Transverse colon (tissue), 4 donors: ENCODE measurements around the gene MAP4K2. TPM values are rescaled to one million over a fixed set of nuclear protein-coding genes. Genes with fewer than 3 reads are reported as not detected.

Experiments
- DNase-seq: peaks from one replicate; pipeline ENCODE4 v3.0.0-alpha.2; 2019
- H3K27ac ChIP-seq, 4 donors: fragments of 200-600 bp; sonication (generic); 2 replicates each; pipeline ENCODE4 v1.5.1; 2016 to 2018; ENCODE audit warnings: inconsistent platforms in 4 of 4
- H3K27me3 ChIP-seq: fragments of 200-600 bp; sonication (generic); 2 replicates; pipeline ENCODE4 v1.5.1; 2017; ENCODE audit warnings: inconsistent platforms
- H3K36me3 ChIP-seq, 4 donors: fragments of 200-600 bp; sonication (generic); 2 replicates each; pipeline ENCODE4 v1.5.1; 2017 to 2019; ENCODE audit warnings: inconsistent platforms in 4 of 4
- H3K4me1 ChIP-seq, 4 donors: fragments of 200-600 bp; sonication (generic); 2 replicates each; pipeline ENCODE4 v1.5.1; 2017 to 2020; ENCODE audit warnings: inconsistent platforms in 4 of 4
- H3K4me3 ChIP-seq, 4 donors: fragments of 200-600 bp; sonication (generic); 1 replicate in 1 of 4; 2 replicates in 3 of 4; pipeline versions ENCODE4 v1.5.1 to v1.6.1; 2017 to 2019; ENCODE audit warnings: inconsistent platforms in 4 of 4
- H3K9me3 ChIP-seq, 2 donors: fragments of 200-600 bp; sonication (generic); 2 replicates each; pipeline ENCODE4 v1.5.1; 2017 to 2019; ENCODE audit warnings: inconsistent platforms in 2 of 2
- EP300 ChIP-seq: sonication (generic); formaldehyde crosslinking; IDR thresholded peaks from one replicate; pipeline ENCODE4 v1.6.1; 2017; ENCODE audit warnings: antibody characterized with exemption, low read depth
- POLR2A ChIP-seq: fragments of 450-650 bp; IDR thresholded peaks from one replicate; pipeline ENCODE4 v1.6.1; 2016; ENCODE audit warnings: antibody characterized with exemption, mild to moderate bottlenecking, moderate library complexity
- POLR2AphosphoS5 ChIP-seq, 3 donors: sonication (generic); formaldehyde crosslinking; IDR thresholded peaks; one replicate each; pipeline ENCODE4 v1.6.1; 2016; ENCODE audit warnings: antibody characterized with exemption in 3 of 3
- WGBS, 2 donors: methylation state at CpG; one replicate each; pipeline ENCODE4 v1.1.5; 2018; ENCODE audit warnings: low coverage in 1 of 2; 5-methylcytosine and 5-hydroxymethylcytosine counted together
- in situ Hi-C, 4 donors: fragments of 200-750 bp; cut with MboI; loops; one replicate each; pipeline versions ENCODE4 v1.15.0 to v1.15.1; 2017; ENCODE audit warnings: low sequenced_read_pairs in 3 of 4, low pct_ligation_motif_present in 1 of 4, low pct_unique_long_range_greater_than_20kb in 1 of 4
- intact Hi-C: fragments of 100-400 bp; cut with DNase I; formaldehyde crosslinking; loops from one replicate; pipeline ENCODE4 v1.15.1; 2023; ENCODE audit warnings: low total_unique reads
- total RNA-seq, 4 donors: library from RNA; depleted of rRNA; stranded (reverse); fragments of >200 nt; gene quantifications; one replicate each; pipeline ENCODE4 v1.1.0, GENCODE V29; 2016
- TF ChIP-seq, protein P1 (sequence below), 5 experiments: fragments of 200-600 bp in 3 of 5; fragments of 450-650 bp in 2 of 5; sonication (generic) in 3 of 5; IDR thresholded peaks; 1 replicate in 2 of 5; 2 replicates in 3 of 5; pipeline ENCODE4 v1.5.1; 2016 to 2017; ENCODE audit warnings: antibody characterized with exemption in 5 of 5, inconsistent platforms in 3 of 5, mild to moderate bottlenecking in 2 of 5, moderate library complexity in 1 of 5

Gene MAP4K2
- total RNA-seq, 4 donors from 2014 or later, result 10.1 to 369 (median 90.9) TPM

GRCh38 chr11:64813826-64814225 lies 10.8 kb upstream of the MAP4K2 start:
- intact Hi-C loops (no loop called here), in situ Hi-C loops (no loop called here)
- Histone ChIP-seq H3K9me3 (no peaks in the 10 kb centered on the region), H3K4me1 (peaks cover 7 to 14% (median 10%) of the 10 kb centered on the region in 4 donors), H3K36me3 (no peaks in the 10 kb centered on the region), H3K4me3 (no peak overlapping the region), H3K27ac (no peak overlapping the region), H3K27me3 (no peaks in the 10 kb centered on the region)
- 91 to 93% methylated on average over 3 to 5 of the region's 5 CpGs for WGBS, 2 donors
- TF ChIP-seq POLR2AphosphoS5 (IDR thresholded peaks at IDR 0.05) (no peak), POLR2A (no peak), EP300 (no peak)
- TF ChIP-seq, protein P1, sequence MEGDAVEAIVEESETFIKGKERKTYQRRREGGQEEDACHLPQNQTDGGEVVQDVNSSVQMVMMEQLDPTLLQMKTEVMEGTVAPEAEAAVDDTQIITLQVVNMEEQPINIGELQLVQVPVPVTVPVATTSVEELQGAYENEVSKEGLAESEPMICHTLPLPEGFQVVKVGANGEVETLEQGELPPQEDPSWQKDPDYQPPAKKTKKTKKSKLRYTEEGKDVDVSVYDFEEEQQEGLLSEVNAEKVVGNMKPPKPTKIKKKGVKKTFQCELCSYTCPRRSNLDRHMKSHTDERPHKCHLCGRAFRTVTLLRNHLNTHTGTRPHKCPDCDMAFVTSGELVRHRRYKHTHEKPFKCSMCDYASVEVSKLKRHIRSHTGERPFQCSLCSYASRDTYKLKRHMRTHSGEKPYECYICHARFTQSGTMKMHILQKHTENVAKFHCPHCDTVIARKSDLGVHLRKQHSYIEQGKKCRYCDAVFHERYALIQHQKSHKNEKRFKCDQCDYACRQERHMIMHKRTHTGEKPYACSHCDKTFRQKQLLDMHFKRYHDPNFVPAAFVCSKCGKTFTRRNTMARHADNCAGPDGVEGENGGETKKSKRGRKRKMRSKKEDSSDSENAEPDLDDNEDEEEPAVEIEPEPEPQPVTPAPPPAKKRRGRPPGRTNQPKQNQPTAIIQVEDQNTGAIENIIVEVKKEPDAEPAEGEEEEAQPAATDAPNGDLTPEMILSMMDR (IDR thresholded peaks at IDR 0.05), result no peak
- no peak for DNase-seq

DNA sequence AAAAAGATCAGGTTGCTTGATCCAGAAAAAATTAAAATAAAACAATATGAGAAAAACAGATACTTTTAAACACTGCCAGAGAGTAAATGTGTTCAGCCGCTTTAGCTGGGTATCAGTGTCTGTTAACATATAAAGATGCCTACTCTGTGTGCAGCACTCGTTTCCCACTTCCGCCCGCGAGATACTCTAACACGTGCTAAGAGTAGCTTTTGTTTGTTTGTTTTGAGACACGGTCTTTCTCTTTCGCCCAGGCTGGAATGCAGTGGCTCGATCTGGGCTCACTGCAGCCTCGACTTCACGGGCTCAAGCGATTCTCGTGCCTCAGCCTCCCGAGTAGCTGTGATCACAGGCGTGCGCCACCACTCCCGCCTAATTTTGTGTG lies 7.9 kb upstream of the MAP4K2 start:
- no peaks in the 10 kb centered on the region for H3K27me3 ChIP-seq
- 47 to 67% methylated on average over 11 to 17 of the region's 17 CpGs for WGBS, 2 donors
- in situ Hi-C loops, result no loop called here
- intact Hi-C loops, result no loop called here
- H3K9me3 ChIP-seq, result no peaks in the 10 kb centered on the region
- no peaks in the 10 kb centered on the region for H3K36me3 ChIP-seq
- H3K4me1 ChIP-seq, result peaks cover 8 to 14% (median 10%) of the 10 kb centered on the region in 4 donors
- H3K27ac ChIP-seq, result peak overlapping the region; percentile 87 to 92 (median 92)
- H3K4me3 ChIP-seq, result peak overlapping the region; percentile 11 to 94 (median 90)
- DNase-seq, result peak; percentile 31
- TF ChIP-seq POLR2A, result no peak
- TF ChIP-seq, protein P1 (IDR thresholded peaks at IDR 0.05), result no peak
- TF ChIP-seq EP300, result no peak
- no peak for TF ChIP-seq POLR2AphosphoS5 (IDR thresholded peaks at IDR 0.05)

GRCh38 chr11:64810271-64810890 lies 7.4 kb upstream of the MAP4K2 start, which contains the start of gene MEN1:
Gene MEN1 (minus strand): TSS chr11:64810551. CDS start chr11:64810109, 442 bp downstream.
- Histone ChIP-seq H3K4me1 (peaks cover 8 to 14% (median 10%) of the 10 kb centered on the region in 4 donors), H3K36me3 (no peaks in the 10 kb centered on the region), H3K27ac (peak within 1 kb of the TSS; percentile 87 to 92 (median 92)), H3K4me3 (peak within 1 kb of the TSS; percentile 88 to 99 (median 93)), H3K27me3 (no peaks in the 10 kb centered on the region), H3K9me3 (no peaks in the 10 kb centered on the region)
- peak; percentile 96 for DNase-seq
- WGBS, 2 donors, result 2% methylated on average over 8 to 33 of the region's 46 CpGs
- intact Hi-C loops (no loop called here), in situ Hi-C loops (no loop called here)
- TF ChIP-seq POLR2AphosphoS5 (IDR thresholded peaks at IDR 0.05), result peak; percentile 81 to 89 (median 82)
- TF ChIP-seq, protein P1 (IDR thresholded peaks at IDR 0.05), result no peak
- peak; percentile 85 for TF ChIP-seq POLR2A
- TF ChIP-seq EP300, result no peak

DNA sequence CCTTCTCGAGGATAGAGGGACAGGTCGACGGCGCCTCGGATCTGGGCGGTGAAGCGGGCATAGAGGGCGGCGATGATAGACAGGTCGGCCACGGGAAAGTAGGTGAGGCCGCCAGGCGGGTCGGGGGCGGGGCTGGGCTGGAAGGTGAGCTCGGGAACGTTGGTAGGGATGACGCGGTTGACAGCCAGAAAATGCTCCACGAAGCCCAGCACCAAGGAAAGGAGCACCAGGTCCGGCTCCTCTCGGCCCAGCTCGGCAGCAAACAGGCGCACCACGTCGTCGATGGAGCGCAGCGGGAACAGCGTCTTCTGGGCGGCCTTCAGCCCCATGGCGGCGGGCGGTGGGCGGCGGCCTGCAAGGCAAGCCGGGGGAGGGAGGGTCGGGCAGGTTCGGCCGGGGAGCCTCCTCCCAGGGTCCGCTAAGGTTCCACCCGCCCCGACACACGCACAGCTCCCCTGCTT lies 6.8 kb upstream of the MAP4K2 start:
- peaks cover 8 to 14% (median 10%) of the 10 kb centered on the region in 4 donors for H3K4me1 ChIP-seq
- peak; percentile 75 for DNase-seq
- no peaks in the 10 kb centered on the region for H3K27me3 ChIP-seq
- H3K4me3 ChIP-seq, result peak overlapping the region; percentile 88 to 99 (median 93)
- no peaks in the 10 kb centered on the region for H3K36me3 ChIP-seq
- in situ Hi-C loops (no loop called here), intact Hi-C loops (no loop called here)
- 3 to 20% methylated on average over 2 to 44 of the region's 44 CpGs for WGBS, 2 donors
- H3K27ac ChIP-seq, result peak overlapping the region; percentile 87 to 92 (median 92)
- TF ChIP-seq EP300 (no peak), POLR2A (no peak), POLR2AphosphoS5 (IDR thresholded peaks at IDR 0.05) (peak in 1 of 3 donors; percentile 7)
- TF ChIP-seq, protein P1 (IDR thresholded peaks at IDR 0.05), result no peak
- H3K9me3 ChIP-seq, result no peaks in the 10 kb centered on the region
